ENCODE data around the gene RUNX2. TPM values are rescaled to one million over a fixed set of nuclear protein-coding genes. Genes with fewer than 3 reads are reported as not detected.

Gene RUNX2
- total RNA-seq, 4 donors from 2014 or later = 1.4 to 3.6 (median 2.3) TPM

GRCh38 chr6:45326698-45327417, 1.3 kb upstream of the RUNX2 start:
- no peaks in the 10 kb centered on the region for H3K36me3 ChIP-seq
- intact Hi-C loops (cut with DNase I) = no loop called here
- H3K27me3 ChIP-seq = no peaks in the 10 kb centered on the region
- no peak for DNase-seq
- H3K27ac ChIP-seq = no peak overlapping the region
- TF ChIP-seq, protein P1, sequence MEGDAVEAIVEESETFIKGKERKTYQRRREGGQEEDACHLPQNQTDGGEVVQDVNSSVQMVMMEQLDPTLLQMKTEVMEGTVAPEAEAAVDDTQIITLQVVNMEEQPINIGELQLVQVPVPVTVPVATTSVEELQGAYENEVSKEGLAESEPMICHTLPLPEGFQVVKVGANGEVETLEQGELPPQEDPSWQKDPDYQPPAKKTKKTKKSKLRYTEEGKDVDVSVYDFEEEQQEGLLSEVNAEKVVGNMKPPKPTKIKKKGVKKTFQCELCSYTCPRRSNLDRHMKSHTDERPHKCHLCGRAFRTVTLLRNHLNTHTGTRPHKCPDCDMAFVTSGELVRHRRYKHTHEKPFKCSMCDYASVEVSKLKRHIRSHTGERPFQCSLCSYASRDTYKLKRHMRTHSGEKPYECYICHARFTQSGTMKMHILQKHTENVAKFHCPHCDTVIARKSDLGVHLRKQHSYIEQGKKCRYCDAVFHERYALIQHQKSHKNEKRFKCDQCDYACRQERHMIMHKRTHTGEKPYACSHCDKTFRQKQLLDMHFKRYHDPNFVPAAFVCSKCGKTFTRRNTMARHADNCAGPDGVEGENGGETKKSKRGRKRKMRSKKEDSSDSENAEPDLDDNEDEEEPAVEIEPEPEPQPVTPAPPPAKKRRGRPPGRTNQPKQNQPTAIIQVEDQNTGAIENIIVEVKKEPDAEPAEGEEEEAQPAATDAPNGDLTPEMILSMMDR (IDR thresholded peaks at IDR 0.05) = no peak
- no peak for TF ChIP-seq POLR2A (IDR thresholded peaks at IDR 0.05)
- 76 to 81% methylated on average over 5 of the region's 5 CpGs for WGBS, 2 donors
- peaks cover 0 to 4% (median 0%) of the 10 kb centered on the region in 3 donors for H3K4me1 ChIP-seq
- no peak overlapping the region for H3K4me3 ChIP-seq
- no peaks in the 10 kb centered on the region for H3K9me3 ChIP-seq

GRCh38 chr6:45328523-45328922, 393 bp downstream of the RUNX2 start:
- H3K9me3 ChIP-seq = no peaks in the 10 kb centered on the region
- no peaks in the 10 kb centered on the region for H3K27me3 ChIP-seq
- peaks cover 0 to 4% (median 0%) of the 10 kb centered on the region in 3 donors for H3K4me1 ChIP-seq
- intact Hi-C loops (cut with DNase I) = no loop called here
- no peak overlapping the region for H3K27ac ChIP-seq
- no peaks in the 10 kb centered on the region for H3K36me3 ChIP-seq
- no peak overlapping the region for H3K4me3 ChIP-seq
- DNase-seq = no peak
- TF ChIP-seq, protein P1 (IDR thresholded peaks at IDR 0.05) = no peak
- TF ChIP-seq POLR2A (IDR thresholded peaks at IDR 0.05) = no peak

DNA sequence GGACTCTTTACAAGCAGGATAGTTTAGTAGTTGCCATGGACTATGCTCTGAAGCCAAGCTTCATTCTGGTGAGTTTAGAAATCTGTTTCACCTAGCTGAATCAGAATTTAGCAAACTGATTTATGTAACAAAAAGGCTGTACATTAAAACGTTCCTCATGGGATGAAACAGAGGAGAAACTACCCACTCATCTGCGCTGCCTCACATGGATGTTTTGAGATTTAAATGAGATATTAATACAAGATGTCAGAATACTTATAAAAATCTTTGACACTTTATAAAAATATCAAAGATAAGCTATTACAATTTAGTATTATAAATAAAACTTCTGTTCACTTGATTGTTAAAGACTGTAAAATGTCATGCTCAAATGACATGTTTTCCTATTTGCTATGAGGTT, 16.8 kb downstream of the RUNX2 start:
- Histone ChIP-seq H3K36me3 (no peaks in the 10 kb centered on the region), H3K9me3 (no peaks in the 10 kb centered on the region), H3K4me1 (no peaks in the 10 kb centered on the region), H3K27ac (no peak overlapping the region), H3K4me3 (no peak overlapping the region), H3K27me3 (no peaks in the 10 kb centered on the region)
- intact Hi-C loops (cut with DNase I) = no loop called here
- WGBS, 2 donors = 75 to 78% methylated on average over 2 of the region's 2 CpGs
- TF ChIP-seq POLR2A (IDR thresholded peaks at IDR 0.05) = no peak
- TF ChIP-seq, protein P1 (IDR thresholded peaks at IDR 0.05) = no peak
- no peak for DNase-seq

GRCh38 chr6:45350186-45350710, 22.1 kb downstream of the RUNX2 start:
- Histone ChIP-seq H3K4me3 (no peak overlapping the region), H3K9me3 (no peaks in the 10 kb centered on the region), H3K36me3 (no peaks in the 10 kb centered on the region), H3K27me3 (no peaks in the 10 kb centered on the region), H3K4me1 (no peaks in the 10 kb centered on the region), H3K27ac (no peak overlapping the region)
- no peak for DNase-seq
- no peak for TF ChIP-seq POLR2A (IDR thresholded peaks at IDR 0.05)
- TF ChIP-seq, protein P1 (IDR thresholded peaks at IDR 0.05) = no peak
- intact Hi-C loops (cut with DNase I) = no loop called here

- Histone ChIP-seq H3K27ac (no peak overlapping the region), H3K27me3 (no peaks in the 10 kb centered on the region), H3K9me3 (no peaks in the 10 kb centered on the region), H3K36me3 (no peaks in the 10 kb centered on the region), H3K4me1 (no peaks in the 10 kb centered on the region), H3K4me3 (no peak overlapping the region)
- no peak for DNase-seq
- intact Hi-C loops (cut with DNase I) = no loop called here
- 96 to 97% methylated on average over 3 of the region's 3 CpGs for WGBS, 2 donors
- TF ChIP-seq, protein P1 (IDR thresholded peaks at IDR 0.05) = no peak
- TF ChIP-seq POLR2A (IDR thresholded peaks at IDR 0.05) = no peak
These were observed 22.9 kb downstream of the RUNX2 start for GRCh38 chr6:45351076-45351475.

Data from esophagus squamous epithelium (tissue), 5 donors.